GM12878 (cell line): Measurements from ENCODE around the gene ENTREP3. TPM values are rescaled to one million over a fixed set of nuclear protein-coding genes. Genes with fewer than 3 reads are reported as not detected.

Source experiments
- ATAC-seq: fragments of 200-7000 bp; cut with Tn5 transposase; 3 replicates; pipeline ENCODE4 v1.9.1; 2020; ENCODE audit warnings: mild to moderate bottlenecking, moderate library complexity
- BruUV-seq: library from RNA; stranded (reverse); fragments of 400-500 nt; replicated peaks from 2 replicates; lab custom pipeline; 2021; lab: Mats Ljungman, UMichigan
- CTCF ChIA-PET: fragments of 300-600 bp; sonication (Branson Sonifier 250); formaldehyde crosslinking; extraction: SDS; loops from one replicate; lab custom pipeline; 2021; ENCODE audit warnings: inconsistent platforms; lab: Yijun Ruan, JAX
- POLR2A ChIA-PET: fragments of 350-600 bp; formaldehyde crosslinking; extraction: SDS; loops from one replicate; lab custom pipeline; 2021; ENCODE audit warnings: inconsistent platforms; lab: Charles Lee
- RAD21 ChIA-PET: fragments of 300-600 bp; sonication (Branson Sonifier 250); formaldehyde crosslinking; loops from one replicate; lab custom pipeline; 2023; ENCODE audit warnings: antibody characterized with exemption; ENCODE audit not compliant: unreplicated experiment; lab: Charles Lee
- SMC1A ChIA-PET: fragments of 300-600 bp; sonication (Branson Sonifier 250); formaldehyde crosslinking; loops from one replicate; lab custom pipeline; 2023; ENCODE audit not compliant: unreplicated experiment, uncharacterized antibody; lab: Charles Lee
- DNase-seq: peaks from one replicate; pipeline ENCODE4 v3.0.0-alpha.2; 2011; ENCODE audit warnings: low read depth, low spot score
- FAIRE-seq: peaks from 3 replicates; lab custom pipeline; 2011; peaks lifted over from hg19 to GRCh38; lab: Jason Lieb, UNC
- H2AFZ ChIP-seq: 2 replicates; pipeline ENCODE4 v1.6.0; 2011; ENCODE audit warnings: low read depth, low read length, control low read depth; ENCODE audit not compliant: control insufficient read depth
- H3K27ac ChIP-seq: 2 replicates; pipeline ENCODE4 v1.5.1; 2011; ENCODE audit warnings: control low read depth; ENCODE audit not compliant: control insufficient read depth, insufficient read depth
- H3K27me3 ChIP-seq, 2 experiments: replicated peaks in 1 of 2; 2 replicates each; pipeline versions ENCODE4 v1.6.0 to v1.6.1; 2011; ENCODE audit warnings: low read length in 1 of 2; ENCODE audit not compliant: control insufficient read depth in 2 of 2, insufficient read depth in 2 of 2
- H3K36me3 ChIP-seq, 2 experiments: 2 replicates each; pipeline ENCODE4 v1.5.1; 2011; ENCODE audit warnings: low read length in 1 of 2; ENCODE audit not compliant: control insufficient read depth in 2 of 2, insufficient read depth in 2 of 2
- H3K4me1 ChIP-seq: 2 replicates; pipeline ENCODE4 v1.6.1; 2011; ENCODE audit warnings: mild to moderate bottlenecking, low read length, moderate library complexity, mixed read lengths; ENCODE audit not compliant: control insufficient read depth, insufficient read depth
- H3K4me2 ChIP-seq: 2 replicates; pipeline ENCODE4 v1.6.0; 2011; ENCODE audit warnings: control low read depth; ENCODE audit not compliant: control insufficient read depth, insufficient read depth
- H3K4me3 ChIP-seq: fragments of 200-600 bp; sonication (generic); 2 replicates; pipeline ENCODE4 v1.5.1; 2016
- H3K79me2 ChIP-seq: 2 replicates; pipeline ENCODE4 v1.6.0; 2011; ENCODE audit warnings: low read length; ENCODE audit not compliant: control insufficient read depth, insufficient read depth
- H3K9ac ChIP-seq: 2 replicates; pipeline ENCODE4 v1.8.0; 2011; ENCODE audit warnings: low read length, control low read depth, mixed read lengths; ENCODE audit not compliant: control insufficient read depth, insufficient read depth
- H3K9me3 ChIP-seq: replicated peaks from 3 replicates; pipeline ENCODE4 v1.5.1; 2011; ENCODE audit warnings: mild to moderate bottlenecking, low read length; ENCODE audit not compliant: control insufficient read depth, insufficient read depth
- H4K20me1 ChIP-seq: 2 replicates; pipeline ENCODE4 v1.6.0; 2011; ENCODE audit not compliant: control insufficient read depth, insufficient read depth
- NBN ChIP-seq: fragments of 450-650 bp; IDR thresholded peaks from 2 replicates; pipeline ENCODE4 v1.6.1; 2016
- NR2F1 ChIP-seq: fragments of 450-650 bp; conservative IDR thresholded peaks from 2 replicates; pipeline ENCODE4 v1.6.1; 2017; ENCODE audit warnings: mild to moderate bottlenecking
- ZBTB40 ChIP-seq: fragments of 450-650 bp; IDR thresholded peaks from 2 replicates; pipeline ENCODE4 v1.6.1; 2016; ENCODE audit warnings: mild to moderate bottlenecking, moderate library complexity, borderline replicate concordance
- ZNF384 ChIP-seq: IDR thresholded peaks from 2 replicates; pipeline ENCODE4 v1.6.1; 2012; ENCODE audit warnings: low read depth, mild to moderate bottlenecking, low read length, improper control_type of control experiment, borderline replicate concordance
- WGBS: methylation state at CpG from one replicate; pipeline ENCODE4 v1.1.6; 2016; ENCODE audit warnings: low lambda C conversion rate; ENCODE audit not compliant: insufficient replicate concordance, insufficient coverage; ENCODE audit errors: missing lambda C conversion rate; 5-methylcytosine and 5-hydroxymethylcytosine counted together
- in situ Hi-C: fragments of 300-500 bp; cut with MboI; formaldehyde crosslinking; loops from 9 replicates; pipeline ENCODE4 v1.14.3; 2018; ENCODE audit warnings: mixed read lengths
- intact Hi-C: fragments of 100-400 bp; cut with micrococcal nuclease; formaldehyde crosslinking; loops from one replicate; pipeline ENCODE4 v1.14.2; 2022; ENCODE audit not compliant: unreplicated experiment
- polyA plus RNA-seq, 11 experiments: library from polyadenylated mRNA; depleted of rRNA in 4 of 11; unstranded in 6 of 11; stranded (reverse) in 5 of 11; fragments of >200 nt; fragmentation: Nextera tagmentation in 4 of 11; fragmentation: Illumina TruSeq in 1 of 11; extraction: Ambion mirVana in 4 of 11; extraction: Trizol in 1 of 11; gene quantifications; 1 replicate in 1 of 11; 2 replicates in 10 of 11; pipeline versions ENCODE4 v1.2.1 to v1.2.3, GENCODE V29; 2011 to 2016; ENCODE audit warnings: inconsistent platforms in 2 of 11, missing spikeins in 2 of 11, low read depth in 1 of 11
- total RNA-seq, 4 experiments: library from RNA; depleted of rRNA in 3 of 4; stranded (reverse); fragments of >200 nt in 3 of 4; fragmentation: Illumina TruSeq in 1 of 4; extraction: Trizol in 1 of 4; gene quantifications; 2 replicates each; pipeline versions ENCODE4 v1.2.1 to v1.2.3, GENCODE V29; 2013 to 2021

ENTREP3 gene
- total and polyA plus RNA-seq, 10 of the 15 experiments (the other 5 are each of a cell fraction or from before 2014, with no cell fraction given): 1.7 to 31.8 (median 3.9) TPM

- 17% methylated on average over 9 of the region's 9 CpGs for WGBS
- Histone ChIP-seq H4K20me1 (no peaks in the 10 kb centered on the region), H3K4me1 (peaks cover 34% of the 10 kb centered on the region), H3K27me3 (no peaks in the 10 kb centered on the region), H3K79me2 (peaks cover 22% of the 10 kb centered on the region), H3K9ac (peak overlapping the region; percentile 94), H3K4me3 (peak overlapping the region; percentile 66), H2AFZ (peak overlapping the region; percentile 92), H3K27ac (peak overlapping the region; percentile 96), H3K4me2 (peak overlapping the region; percentile 87), H3K36me3 (no peaks in the 10 kb centered on the region; a peak in 1 of 4 replicates), H3K9me3 (no peaks in the 10 kb centered on the region)
- TF ChIP-seq NBN: 0 out of 2 replicates have a peak, but pooled peaks have one; percentile 15
- TF ChIP-seq ZNF384: no peak
- peak; percentile 51; the same call in 1 of the 2 replicates for TF ChIP-seq ZBTB40
- peak; percentile 44; the same call in 1 of the 2 replicates for TF ChIP-seq NR2F1
- SMC1A ChIA-PET: interaction anchor here (3.0 to 6.7 kb wide), 2 partner anchors 20 to 34 kb away, joined by 7 to 89 read pairs; partner anchors contain the start of genes MTX1 and THBS3
- intact Hi-C loops: no loop called here
- no peak for FAIRE-seq
- in situ Hi-C loops: no loop called here
- ATAC-seq: no peak
- CTCF ChIA-PET: interaction anchor here (0.7 to 7.0 kb wide), 10 partner anchors 12 to 622 kb away, joined by 3 to 61 read pairs (median 14); partner anchors contain the start of genes KRTCAP2 and TRIM46
- BruUV-seq: no TSS peak
- DNase-seq: no peak
- POLR2A ChIA-PET: interaction anchor here (0.6 to 6.9 kb wide), 7 partner anchors 14 to 80 kb away, joined by 3 to 84 read pairs (median 4); partner anchors contain the start of genes FDPS, KRTCAP2, MTX1 and THBS3
- RAD21 ChIA-PET: interaction anchor here (1.2 to 6.5 kb wide), 3 partner anchors 20 to 137 kb away, joined by 3 to 85 read pairs (median 3); partner anchors contain the start of genes MTX1 and THBS3
Measured at GRCh38 chr1:155228096-155228427, 27.2 kb downstream of the ENTREP3 start.
